CD4-positive, alpha-beta T cell treated with Interleukin-6 at 100 ng/mL for 8 hours (primary cell): Measurements from ENCODE around the gene SRI.
"Not testable (repeated sequence)": the region's sequence is repeated elsewhere in the genome, so short reads cannot be mapped to it uniquely, and the experiment has no call there.

Experiments
- DNase-seq: peaks from one replicate; pipeline ENCODE4 v3.0.0-alpha.2; 2020; ENCODE audit warnings: mixed read lengths, low spot score

The SRI gene

DNA sequence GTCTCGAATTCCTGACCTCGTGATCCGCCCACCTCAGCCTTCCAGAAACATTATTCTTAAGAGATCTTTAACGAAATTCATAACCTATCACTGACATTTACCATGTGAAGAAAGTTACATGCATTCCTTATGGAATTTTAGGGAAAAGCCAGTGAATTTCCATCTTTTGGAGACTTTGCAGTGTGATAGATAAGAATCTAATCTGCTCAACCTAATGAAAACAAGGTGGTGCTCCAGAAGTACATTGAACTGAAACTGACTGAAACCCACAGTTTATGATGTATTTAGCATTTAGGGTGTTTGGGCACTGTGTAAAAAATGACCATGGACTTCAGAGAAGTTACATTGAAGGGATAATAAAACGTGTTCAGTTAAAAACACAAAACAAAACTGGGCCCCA lies 43.6 kb downstream of the SRI start:
- DNase-seq, result no peak

DNA sequence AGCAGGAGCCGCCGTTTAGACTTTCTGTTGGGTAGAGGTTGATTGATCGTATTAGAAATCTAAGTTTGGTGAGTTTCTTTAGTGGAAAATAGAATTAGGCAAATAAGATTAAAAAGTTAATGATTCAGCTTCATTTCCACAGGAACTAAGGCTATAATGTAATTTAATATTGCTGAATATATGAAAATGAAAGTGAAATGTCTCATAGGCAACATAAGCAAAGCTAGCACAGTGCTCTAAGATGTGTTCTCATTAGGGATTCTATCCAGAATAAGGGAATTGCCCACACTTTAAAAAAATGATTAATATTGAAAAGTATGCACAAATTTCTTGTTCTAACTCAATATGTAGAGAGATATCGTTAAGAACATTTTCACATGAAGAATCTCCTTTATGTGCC lies 47.0 kb downstream of the SRI start:
- DNase-seq, result no peak

DNA sequence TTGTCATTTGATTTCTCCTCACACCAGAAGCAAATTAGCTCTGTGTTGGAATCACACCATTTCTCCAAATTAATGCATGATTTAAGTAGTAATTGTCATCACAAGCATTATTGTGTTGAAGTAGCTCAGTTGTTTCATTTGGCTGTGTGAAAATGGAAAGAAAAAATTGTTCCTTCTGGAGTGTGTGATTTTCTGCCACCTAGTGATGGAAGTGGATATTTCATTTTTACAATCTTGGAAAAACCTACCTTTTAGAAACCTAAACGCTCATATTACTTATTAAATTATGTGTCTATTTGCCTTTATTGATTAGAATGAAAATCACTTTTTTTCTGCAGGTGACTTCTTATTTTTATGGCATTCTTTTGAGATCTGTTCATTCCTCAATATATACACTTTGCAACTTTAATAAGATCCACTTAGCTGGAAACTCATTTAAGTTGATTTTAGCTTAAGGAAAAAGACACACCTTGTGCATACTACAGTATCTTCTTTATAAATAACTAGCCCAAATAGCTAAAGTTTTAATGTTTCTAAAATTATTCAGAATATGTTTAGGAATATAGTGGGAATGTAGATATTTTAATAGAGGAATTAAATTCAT lies 50.0 kb downstream of the SRI start:
- no peak for DNase-seq

DNA sequence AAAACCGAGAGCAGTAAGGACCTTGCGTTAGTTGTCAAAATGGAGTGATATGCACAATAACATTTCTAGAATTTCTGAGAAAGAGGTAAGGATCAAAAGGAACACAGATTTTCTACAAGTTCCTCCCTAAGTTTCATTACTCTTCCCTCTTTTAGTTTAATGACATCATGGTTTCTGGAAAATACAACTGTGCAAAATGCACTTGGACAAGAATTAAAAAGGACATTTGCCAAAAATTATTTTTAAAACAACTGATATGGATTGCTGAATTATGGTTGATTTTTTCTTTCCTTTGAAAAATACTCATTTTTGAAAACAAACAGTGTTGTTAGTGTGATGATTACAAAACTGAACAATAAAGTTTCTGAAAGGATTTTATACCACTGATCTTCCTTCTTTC lies 52.1 kb downstream of the SRI start:
- DNase-seq, result no peak

DNA sequence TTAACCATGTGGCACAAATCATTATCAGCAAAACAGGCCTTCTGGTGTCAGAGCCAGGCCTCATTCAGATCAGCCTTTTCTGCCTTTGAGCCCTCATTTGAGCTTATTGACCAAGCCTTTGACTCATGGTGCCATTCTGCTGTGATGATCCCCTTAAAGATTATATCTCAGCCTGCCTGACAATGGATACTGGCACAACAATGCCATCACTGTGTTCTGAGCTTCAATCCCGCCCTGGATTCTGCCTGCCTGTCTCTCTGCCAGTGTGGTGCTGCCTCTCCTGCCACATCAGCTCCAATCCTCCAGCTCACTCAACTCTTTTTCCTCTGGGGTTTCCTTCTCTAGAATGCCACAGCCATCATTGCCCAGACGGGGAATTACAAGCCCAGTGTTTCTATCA lies 52.6 kb downstream of the SRI start:
- DNase-seq, result no peak

DNA sequence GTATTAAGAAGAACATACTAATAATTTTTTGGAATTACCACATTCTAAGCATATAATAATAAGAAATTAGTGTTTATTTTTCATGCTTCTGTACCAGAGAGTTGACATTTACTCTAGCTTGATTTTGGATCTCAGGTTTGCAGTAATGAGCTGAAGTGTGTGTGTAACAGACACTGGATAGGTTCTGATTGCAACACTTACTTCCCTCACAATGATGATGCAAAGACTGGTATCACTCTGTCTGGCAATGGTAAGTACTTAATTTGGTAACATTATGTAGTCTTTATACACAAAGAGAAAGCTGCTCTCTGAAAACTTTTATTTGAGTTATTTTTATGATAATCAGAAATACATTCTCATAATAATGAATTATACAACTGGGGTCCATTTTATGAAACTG lies 54.1 kb downstream of the SRI start:
- no peak for DNase-seq

DNA sequence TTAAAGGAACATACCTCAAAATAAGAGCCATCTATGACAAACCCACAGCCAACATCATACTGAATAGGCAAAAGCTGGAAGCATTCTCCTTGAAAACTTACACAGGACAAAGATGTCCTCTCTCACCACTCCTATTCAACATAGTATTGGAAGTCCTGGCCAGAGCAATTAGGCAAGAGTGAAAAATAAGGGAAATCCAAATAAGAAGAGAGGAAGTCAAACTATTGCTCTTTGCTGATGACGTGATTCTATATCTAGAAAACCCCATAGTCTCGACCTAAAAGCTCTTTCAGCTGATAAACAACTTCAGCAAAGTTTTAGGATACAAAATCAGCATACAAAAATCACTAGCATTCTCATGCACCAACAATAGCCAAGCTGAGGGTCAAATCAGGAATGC lies 60.1 kb downstream of the SRI start:
- DNase-seq, result not testable (repeated sequence)

DNA sequence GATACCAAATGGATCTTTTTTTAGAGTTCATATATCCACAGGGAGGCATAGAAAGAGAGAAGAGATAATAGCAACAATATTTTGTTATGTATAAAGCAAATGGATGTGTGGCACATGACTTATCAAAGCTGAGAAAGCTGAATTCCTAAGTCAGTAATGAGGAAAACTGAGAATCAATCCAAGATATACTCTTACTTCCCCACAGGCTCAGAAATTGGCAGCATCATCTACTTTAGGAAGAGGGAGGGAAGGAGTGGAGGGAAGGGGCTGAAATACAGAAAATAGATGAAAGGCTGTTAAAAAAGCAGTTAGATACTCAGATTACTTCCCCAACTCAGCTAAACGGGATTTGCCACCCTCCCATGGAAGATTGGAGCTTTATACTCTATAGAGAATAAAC lies 63.5 kb downstream of the SRI start:
- no peak for DNase-seq

DNA sequence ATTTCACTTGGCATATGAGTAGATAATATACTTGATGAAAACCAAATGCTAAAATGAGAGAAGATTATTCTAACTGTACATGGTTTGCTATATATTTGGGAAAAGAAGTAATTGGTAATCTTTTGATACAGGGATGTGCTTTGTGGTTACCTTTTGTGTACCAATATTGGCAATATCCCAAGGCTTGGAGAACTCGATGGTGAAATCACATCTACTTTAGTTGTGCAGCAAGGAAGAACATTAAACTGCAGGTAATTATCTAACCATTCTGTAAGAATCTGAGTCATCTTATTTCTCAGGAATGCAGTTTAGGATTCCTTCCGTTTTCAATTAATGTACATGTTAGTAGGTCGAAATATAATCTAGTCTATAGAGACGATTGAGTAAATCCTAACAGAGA lies 64.1 kb downstream of the SRI start:
- no peak for DNase-seq
